Sigmoid colon (tissue), 7 donors: ENCODE data around the gene BMPR1A. TPM values are rescaled to one million over a fixed set of nuclear protein-coding genes. Genes with fewer than 3 reads are reported as not detected.

Source experiments
- DNase-seq: peaks from one replicate; pipeline ENCODE4 v3.0.0-alpha.2; 2019
- H3K27ac ChIP-seq, 4 donors: fragments of 200-600 bp; sonication (generic); one replicate each; pipeline ENCODE4 v1.5.1; 2016 to 2019; ENCODE audit warnings: mild to moderate bottlenecking in 1 of 4
- H3K27me3 ChIP-seq, 3 donors: fragments of 200-600 bp; sonication (generic); one replicate each; pipeline ENCODE4 v1.5.1; 2019; ENCODE audit warnings: mild to moderate bottlenecking in 1 of 3
- H3K36me3 ChIP-seq, 4 donors: fragments of 200-600 bp; sonication (generic); one replicate each; pipeline ENCODE4 v1.5.1; 2016 to 2019
- H3K4me1 ChIP-seq, 4 donors: fragments of 200-600 bp; sonication (generic); one replicate each; pipeline ENCODE4 v1.5.1; 2017 to 2019
- H3K4me3 ChIP-seq, 4 donors: fragments of 200-600 bp; sonication (generic); one replicate each; pipeline ENCODE4 v1.5.1; 2017 to 2019; ENCODE audit warnings: mild to moderate bottlenecking in 2 of 4, moderate library complexity in 1 of 4
- H3K9me3 ChIP-seq, 4 donors: fragments of 200-600 bp in 3 of 4; sonication (generic) in 3 of 4; one replicate each; pipeline versions ENCODE4 v1.5.1 to v1.6.1; 2013 to 2019
- EP300 ChIP-seq, 4 donors: sonication (generic); formaldehyde crosslinking; IDR thresholded peaks; one replicate each; pipeline ENCODE4 v1.6.1; 2017; ENCODE audit warnings: antibody characterized with exemption in 4 of 4
- POLR2A ChIP-seq, 2 donors: fragments of 450-650 bp; IDR thresholded peaks; one replicate each; pipeline ENCODE4 v1.6.1; 2016; ENCODE audit warnings: antibody characterized with exemption in 2 of 2, mild to moderate bottlenecking in 2 of 2, moderate library complexity in 2 of 2
- POLR2AphosphoS5 ChIP-seq, 4 donors: sonication (generic); formaldehyde crosslinking; IDR thresholded peaks; one replicate each; pipeline ENCODE4 v1.6.1; 2017; ENCODE audit warnings: antibody characterized with exemption in 4 of 4
- WGBS, 2 donors: extraction: QIAGEN DNeasy Blood & Tissue Kit; methylation state at CpG; one replicate each; pipeline ENCODE4 v1.1.7; 2013; 5-methylcytosine and 5-hydroxymethylcytosine counted together
- intact Hi-C: fragments of 100-400 bp; cut with DNase I; formaldehyde crosslinking; loops from one replicate; pipeline ENCODE4 v1.15.1; 2023
- polyA plus RNA-seq, 3 donors: library from polyadenylated mRNA; stranded (reverse); fragments of 200-250 nt; gene quantifications; one replicate each; pipeline ENCODE4 v1.2.3, GENCODE V29; 2013
- total RNA-seq, 4 donors: library from RNA; depleted of rRNA; stranded (reverse); fragments of >200 nt; gene quantifications; one replicate each; pipeline ENCODE4 v1.1.0, GENCODE V29; 2016
- TF ChIP-seq, protein P1 (sequence below), 4 experiments: fragments of 450-650 bp in 3 of 4; fragments of 200-600 bp in 1 of 4; IDR thresholded peaks; one replicate each; pipeline ENCODE4 v1.5.1; 2016 to 2019; ENCODE audit warnings: antibody characterized with exemption in 4 of 4, mild to moderate bottlenecking in 3 of 4, moderate library complexity in 2 of 4
- donor health status: healthy with polysubstance abuse.
- donor health status: Bipolar disorder and iron deficiency.
- donor health status: healthy.

BMPR1A gene
- total and polyA plus RNA-seq, 7 donors, result 5.5 to 145 (median 84.2) TPM

DNA sequence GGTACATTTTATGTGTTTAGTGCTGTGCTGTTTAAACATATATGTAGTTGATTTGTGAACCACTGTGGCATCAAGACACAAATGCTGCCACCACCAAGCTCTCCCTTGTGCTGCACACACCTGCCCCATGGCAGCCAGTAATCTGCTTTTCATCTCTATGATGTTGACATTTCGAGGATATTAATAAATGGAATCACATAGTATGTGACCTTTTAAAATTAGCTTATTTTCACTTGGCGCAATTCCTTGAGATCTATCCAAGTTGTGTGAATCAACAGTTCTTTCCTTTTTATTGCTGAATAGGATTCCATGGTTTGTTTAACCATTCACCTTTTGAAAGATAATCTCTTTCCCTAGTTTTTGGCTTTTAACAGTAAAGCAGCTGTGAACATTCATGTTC, 73.1 kb downstream of the BMPR1A start:
- TF ChIP-seq POLR2AphosphoS5 (IDR thresholded peaks at IDR 0.05) (peak in 3 of 4 donors; percentile 32 to 40 (median 34)), EP300 (IDR thresholded peaks at IDR 0.05) (peak in 1 of 4 donors; percentile 6), POLR2A (IDR thresholded peaks at IDR 0.05) (no peak)
- intact Hi-C loops, result no loop called here
- H3K4me3 ChIP-seq, result no peak overlapping the region
- 17 to 59% methylated on average over 2 of the region's 2 CpGs for WGBS, 2 donors
- peaks cover 0 to 99% (median 72%) of the 10 kb centered on the region in 4 donors for H3K4me1 ChIP-seq
- H3K36me3 ChIP-seq, result no peaks in the 10 kb centered on the region
- H3K9me3 ChIP-seq, result no peaks in the 10 kb centered on the region
- H3K27ac ChIP-seq, result peak overlapping the region; percentile 48 to 73 (median 62)
- no peak for DNase-seq
- H3K27me3 ChIP-seq, result no peaks in the 10 kb centered on the region

DNA sequence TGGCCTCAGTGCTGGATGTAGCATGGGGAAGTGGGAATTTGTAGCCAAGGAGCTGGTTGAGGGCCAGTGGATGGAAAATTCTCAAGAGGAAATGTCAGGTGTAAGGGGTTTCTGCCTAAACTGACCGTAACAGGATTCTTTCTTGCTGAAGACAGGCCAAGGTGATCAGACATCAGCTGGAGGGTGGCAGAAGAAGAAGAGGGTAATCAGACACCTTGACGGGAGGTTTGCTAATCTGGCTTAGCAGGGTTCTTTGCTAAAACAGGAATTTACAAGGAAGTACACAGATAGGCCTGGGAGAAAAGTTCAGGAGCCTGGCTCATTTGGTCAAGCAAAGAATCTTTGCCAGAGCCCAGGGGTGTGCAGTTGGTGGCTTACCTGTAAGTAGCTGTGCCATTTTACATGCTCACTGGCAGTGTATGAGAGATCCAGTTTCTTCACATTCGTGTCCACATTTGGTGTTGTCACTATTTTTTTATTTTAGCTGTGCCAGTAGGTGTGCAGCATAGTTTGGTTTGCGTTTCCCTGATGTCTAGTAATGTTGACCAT, 73.7 kb downstream of the BMPR1A start:
- intact Hi-C loops, result loop anchor here (5.0 kb wide), 1 partner anchor 52 kb away; no protein-coding TSS in a partner anchor
- no peak for TF ChIP-seq EP300 (IDR thresholded peaks at IDR 0.05)
- TF ChIP-seq POLR2A (IDR thresholded peaks at IDR 0.05), result no peak
- TF ChIP-seq POLR2AphosphoS5 (IDR thresholded peaks at IDR 0.05), result no peak
- TF ChIP-seq, protein P1, sequence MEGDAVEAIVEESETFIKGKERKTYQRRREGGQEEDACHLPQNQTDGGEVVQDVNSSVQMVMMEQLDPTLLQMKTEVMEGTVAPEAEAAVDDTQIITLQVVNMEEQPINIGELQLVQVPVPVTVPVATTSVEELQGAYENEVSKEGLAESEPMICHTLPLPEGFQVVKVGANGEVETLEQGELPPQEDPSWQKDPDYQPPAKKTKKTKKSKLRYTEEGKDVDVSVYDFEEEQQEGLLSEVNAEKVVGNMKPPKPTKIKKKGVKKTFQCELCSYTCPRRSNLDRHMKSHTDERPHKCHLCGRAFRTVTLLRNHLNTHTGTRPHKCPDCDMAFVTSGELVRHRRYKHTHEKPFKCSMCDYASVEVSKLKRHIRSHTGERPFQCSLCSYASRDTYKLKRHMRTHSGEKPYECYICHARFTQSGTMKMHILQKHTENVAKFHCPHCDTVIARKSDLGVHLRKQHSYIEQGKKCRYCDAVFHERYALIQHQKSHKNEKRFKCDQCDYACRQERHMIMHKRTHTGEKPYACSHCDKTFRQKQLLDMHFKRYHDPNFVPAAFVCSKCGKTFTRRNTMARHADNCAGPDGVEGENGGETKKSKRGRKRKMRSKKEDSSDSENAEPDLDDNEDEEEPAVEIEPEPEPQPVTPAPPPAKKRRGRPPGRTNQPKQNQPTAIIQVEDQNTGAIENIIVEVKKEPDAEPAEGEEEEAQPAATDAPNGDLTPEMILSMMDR (IDR thresholded peaks at IDR 0.05), result no peak
- DNase-seq, result no peak

DNA sequence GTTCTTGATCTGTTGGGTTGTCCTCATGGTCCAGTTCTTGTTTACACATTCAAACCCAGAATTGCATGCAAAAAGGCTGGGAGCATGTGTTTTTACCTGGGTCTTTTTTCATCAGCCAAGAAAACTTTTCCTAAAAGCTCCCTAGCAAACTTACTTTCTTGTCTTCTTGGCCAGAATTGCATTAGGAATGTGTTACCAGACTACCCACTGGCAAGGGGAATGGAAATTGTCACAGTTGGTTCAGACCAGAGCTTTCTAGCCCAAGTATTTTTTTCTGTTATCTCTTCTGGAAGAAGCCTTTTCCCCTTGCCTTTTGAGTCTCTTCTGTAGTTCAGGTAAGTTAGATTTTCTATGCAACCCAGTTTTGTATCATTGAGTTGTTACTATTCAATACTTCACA, 77.5 kb downstream of the BMPR1A start:
- Histone ChIP-seq H3K9me3 (no peaks in the 10 kb centered on the region), H3K27ac (no peak overlapping the region), H3K27me3 (no peaks in the 10 kb centered on the region), H3K36me3 (no peaks in the 10 kb centered on the region), H3K4me1 (peaks cover 0 to 97% (median 83%) of the 10 kb centered on the region in 4 donors), H3K4me3 (no peak overlapping the region)
- intact Hi-C loops, result loop anchor here (5.0 kb wide), 1 partner anchor 48 kb away; no protein-coding TSS in a partner anchor
- TF ChIP-seq, protein P1 (IDR thresholded peaks at IDR 0.05), result no peak
- TF ChIP-seq POLR2AphosphoS5 (IDR thresholded peaks at IDR 0.05), result no peak
- no peak for TF ChIP-seq POLR2A (IDR thresholded peaks at IDR 0.05)
- no peak for TF ChIP-seq EP300 (IDR thresholded peaks at IDR 0.05)
- DNase-seq, result no peak

More for the DNA sequence above, 73.7 kb downstream of the BMPR1A start:
- Histone ChIP-seq H3K9me3 (no peaks in the 10 kb centered on the region), H3K36me3 (no peaks in the 10 kb centered on the region), H3K4me3 (no peak overlapping the region), H3K27me3 (no peaks in the 10 kb centered on the region), H3K4me1 (peaks cover 0 to 99% (median 73%) of the 10 kb centered on the region in 4 donors), H3K27ac (peak overlapping the region; percentile 48 to 73 (median 62))
- WGBS, 2 donors, result 66 to 82% methylated on average over 4 of the region's 4 CpGs

DNA sequence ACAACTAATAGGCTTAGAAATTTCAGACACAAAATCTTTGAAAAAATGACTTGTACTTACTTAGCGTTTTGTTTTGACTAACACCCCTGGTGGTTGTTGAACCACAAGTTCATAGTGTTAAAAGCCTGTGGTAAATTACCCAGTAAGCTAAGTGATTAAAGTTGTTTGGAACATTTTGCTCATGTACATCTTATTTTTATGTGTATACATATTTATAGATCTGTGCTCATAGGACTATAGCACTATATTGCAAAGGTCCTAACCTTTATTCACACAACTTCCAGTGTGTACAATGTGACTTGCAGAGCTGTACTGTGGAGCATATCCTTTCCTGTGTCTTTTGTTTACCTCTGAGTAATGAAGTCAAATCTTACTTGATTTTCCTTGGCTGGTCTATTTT, 79.6 kb downstream of the BMPR1A start:
- H3K27me3 ChIP-seq, result no peaks in the 10 kb centered on the region
- WGBS, 2 donors, result 61 to 76% methylated on average over 1 of the region's 1 CpG
- H3K36me3 ChIP-seq, result peaks cover 0 to 9% (median 5%) of the 10 kb centered on the region in 4 donors
- intact Hi-C loops, result no loop called here
- no peak for DNase-seq
- H3K4me3 ChIP-seq, result no peak overlapping the region
- H3K4me1 ChIP-seq, result peaks cover 0 to 81% (median 67%) of the 10 kb centered on the region in 4 donors
- peak overlapping the region in 1 of 4 donors; percentile 11 for H3K27ac ChIP-seq
- H3K9me3 ChIP-seq, result no peaks in the 10 kb centered on the region
- TF ChIP-seq EP300 (IDR thresholded peaks at IDR 0.05) (no peak), POLR2A (IDR thresholded peaks at IDR 0.05) (no peak), POLR2AphosphoS5 (IDR thresholded peaks at IDR 0.05) (no peak)
- TF ChIP-seq, protein P1 (IDR thresholded peaks at IDR 0.05), result no peak

DNA sequence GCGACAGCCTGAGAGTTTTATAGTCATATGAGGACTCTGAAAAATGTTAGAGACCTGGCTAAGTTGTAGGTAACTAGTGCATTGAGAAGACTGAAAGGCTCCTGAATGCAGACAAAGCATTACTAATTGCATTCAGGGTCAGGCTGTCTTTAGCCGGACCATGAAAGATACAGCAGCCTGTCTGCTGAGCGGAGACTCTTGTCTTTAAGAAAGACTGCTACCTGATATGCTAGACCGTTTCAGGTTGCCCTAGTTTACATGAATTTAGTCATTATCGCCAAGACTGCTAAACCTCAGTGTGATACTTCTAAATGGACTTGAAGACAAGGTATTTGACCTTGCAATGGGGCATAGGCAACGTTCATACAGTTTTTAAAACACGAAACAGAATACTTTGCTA, 81.2 kb downstream of the BMPR1A start:
- Histone ChIP-seq H3K9me3 (no peaks in the 10 kb centered on the region), H3K27ac (peak overlapping the region in 2 of 4 donors; percentile 5 to 12), H3K27me3 (no peaks in the 10 kb centered on the region), H3K36me3 (peaks cover 5 to 11% (median 8%) of the 10 kb centered on the region in 4 donors), H3K4me3 (no peak overlapping the region), H3K4me1 (peaks cover 0 to 66% (median 52%) of the 10 kb centered on the region in 4 donors)
- intact Hi-C loops, result no loop called here
- 87 to 91% methylated on average over 7 of the region's 7 CpGs for WGBS, 2 donors
- no peak for DNase-seq
- TF ChIP-seq POLR2A (IDR thresholded peaks at IDR 0.05) (no peak), POLR2AphosphoS5 (IDR thresholded peaks at IDR 0.05) (no peak), EP300 (IDR thresholded peaks at IDR 0.05) (no peak)
- TF ChIP-seq, protein P1 (IDR thresholded peaks at IDR 0.05), result no peak
